ENCODE data around the gene SCT. TPM values are rescaled to one million over a fixed set of nuclear protein-coding genes. Genes with fewer than 3 reads are reported as not detected.

The SCT gene
- total RNA-seq, 1 donor from 2014 or later, result not detected

GRCh38 chr11:597166-597725 lies 29.7 kb downstream of the SCT start:
- no peak overlapping the region for H3K27ac Mint-ChIP-seq (ENCODE audit: unreplicated experiment)
- no peak for TF ChIP-seq CTCF (IDR thresholded peaks at IDR 0.05)
- H3K4me1 Mint-ChIP-seq (ENCODE audit: unreplicated experiment), result no peaks in the 10 kb centered on the region
- no peaks in the 10 kb centered on the region for H3K27me3 Mint-ChIP-seq (ENCODE audit: unreplicated experiment)
- peaks cover 42% of the 10 kb centered on the region for H3K36me3 Mint-ChIP-seq (ENCODE audit: unreplicated experiment)
- no peak for DNase-seq (ENCODE audit: extremely low spot score, unreplicated experiment)
- no peaks in the 10 kb centered on the region for H3K9me3 Mint-ChIP-seq (ENCODE audit: unreplicated experiment)
- no peak overlapping the region for H3K4me3 Mint-ChIP-seq (ENCODE audit: unreplicated experiment)

- Mint-ChIP-seq H3K36me3 (ENCODE audit: unreplicated experiment) (peaks cover 38% of the 10 kb centered on the region), H3K4me3 (ENCODE audit: unreplicated experiment) (no peak overlapping the region), H3K27ac (ENCODE audit: unreplicated experiment) (no peak overlapping the region), H3K27me3 (ENCODE audit: unreplicated experiment) (no peaks in the 10 kb centered on the region), H3K9me3 (ENCODE audit: unreplicated experiment) (no peaks in the 10 kb centered on the region), H3K4me1 (ENCODE audit: unreplicated experiment) (no peaks in the 10 kb centered on the region)
- TF ChIP-seq CTCF (IDR thresholded peaks at IDR 0.05), result no peak
- no peak for DNase-seq (ENCODE audit: extremely low spot score, unreplicated experiment)
These were observed 30.6 kb downstream of the SCT start for GRCh38 chr11:596374-596773.

GRCh38 chr11:595400-595799 lies 31.6 kb downstream of the SCT start:
- H3K9me3 Mint-ChIP-seq (ENCODE audit: unreplicated experiment), result no peaks in the 10 kb centered on the region
- H3K27ac Mint-ChIP-seq (ENCODE audit: unreplicated experiment), result no peak overlapping the region
- H3K4me1 Mint-ChIP-seq (ENCODE audit: unreplicated experiment), result no peaks in the 10 kb centered on the region
- no peak overlapping the region for H3K4me3 Mint-ChIP-seq (ENCODE audit: unreplicated experiment)
- no peak for DNase-seq (ENCODE audit: extremely low spot score, unreplicated experiment)
- no peaks in the 10 kb centered on the region for H3K27me3 Mint-ChIP-seq (ENCODE audit: unreplicated experiment)
- peaks cover 43% of the 10 kb centered on the region for H3K36me3 Mint-ChIP-seq (ENCODE audit: unreplicated experiment)
- TF ChIP-seq CTCF (IDR thresholded peaks at IDR 0.05), result no peak

GRCh38 chr11:593347-593746 lies 33.6 kb downstream of the SCT start:
- H3K4me3 Mint-ChIP-seq (ENCODE audit: unreplicated experiment), result no peak overlapping the region
- no peak overlapping the region for H3K27ac Mint-ChIP-seq (ENCODE audit: unreplicated experiment)
- no peaks in the 10 kb centered on the region for H3K4me1 Mint-ChIP-seq (ENCODE audit: unreplicated experiment)
- no peak for TF ChIP-seq CTCF (IDR thresholded peaks at IDR 0.05)
- H3K36me3 Mint-ChIP-seq (ENCODE audit: unreplicated experiment), result peaks cover 43% of the 10 kb centered on the region
- H3K9me3 Mint-ChIP-seq (ENCODE audit: unreplicated experiment), result no peaks in the 10 kb centered on the region
- no peak for DNase-seq (ENCODE audit: extremely low spot score, unreplicated experiment)
- H3K27me3 Mint-ChIP-seq (ENCODE audit: unreplicated experiment), result no peaks in the 10 kb centered on the region

- Mint-ChIP-seq H3K27me3 (ENCODE audit: unreplicated experiment) (no peaks in the 10 kb centered on the region), H3K36me3 (ENCODE audit: unreplicated experiment) (peaks cover 43% of the 10 kb centered on the region), H3K4me3 (ENCODE audit: unreplicated experiment) (no peak overlapping the region), H3K4me1 (ENCODE audit: unreplicated experiment) (peaks cover 2% of the 10 kb centered on the region), H3K27ac (ENCODE audit: unreplicated experiment) (no peak overlapping the region), H3K9me3 (ENCODE audit: unreplicated experiment) (no peaks in the 10 kb centered on the region)
- DNase-seq (ENCODE audit: extremely low spot score, unreplicated experiment), result no peak
- TF ChIP-seq CTCF (IDR thresholded peaks at IDR 0.05), result no peak
These were observed 34.1 kb downstream of the SCT start for GRCh38 chr11:592918-593317.
